KMS-11 (cell line): Measurements from ENCODE around the gene SMPD3.

Source experiments
- H2AFZ ChIP-seq: fragments of 200-600 bp; sonication (generic); 2 replicates; pipeline ENCODE4 v1.6.1; 2016; ENCODE audit warnings: antibody characterized with exemption, mixed run types, low read depth
- H3K27ac ChIP-seq: fragments of 200-600 bp; sonication (generic); 2 replicates; pipeline ENCODE4 v1.6.1; 2016; ENCODE audit warnings: mild to moderate bottlenecking, mixed run types
- H3K27me3 ChIP-seq: fragments of 200-600 bp; sonication (generic); 2 replicates; pipeline ENCODE4 v1.6.1; 2017; ENCODE audit warnings: mild to moderate bottlenecking, low read depth, mixed run types, moderate library complexity; ENCODE audit not compliant: insufficient read depth
- H3K36me3 ChIP-seq: fragments of 200-600 bp; sonication (generic); 2 replicates; pipeline ENCODE4 v1.6.1; 2017; ENCODE audit warnings: mild to moderate bottlenecking, mixed run types; ENCODE audit not compliant: insufficient read depth
- H3K4me1 ChIP-seq: fragments of 200-600 bp; sonication (generic); 2 replicates; pipeline ENCODE4 v1.6.1; 2016; ENCODE audit warnings: mild to moderate bottlenecking, low read depth, mixed run types; ENCODE audit not compliant: poor library complexity, severe bottlenecking
- H3K4me2 ChIP-seq: fragments of 200-600 bp; sonication (generic); 2 replicates; pipeline ENCODE4 v1.7.0; 2016; ENCODE audit warnings: mild to moderate bottlenecking, mixed run types
- H3K4me3 ChIP-seq: fragments of 200-600 bp; sonication (generic); IDR thresholded peaks from 2 replicates; pipeline ENCODE4 v1.6.1; 2017; ENCODE audit warnings: low read depth, low read length, mixed read lengths; ENCODE audit not compliant: insufficient read depth
- H3K79me2 ChIP-seq: fragments of 200-600 bp; sonication (generic); 2 replicates; pipeline ENCODE4 v1.6.1; 2016; ENCODE audit warnings: low read depth, mixed run types; ENCODE audit not compliant: insufficient read depth
- H3K9ac ChIP-seq: fragments of 200-600 bp; sonication (generic); 2 replicates; pipeline ENCODE4 v1.6.1; 2016; ENCODE audit warnings: mild to moderate bottlenecking, mixed run types
- H4K20me1 ChIP-seq: fragments of 200-600 bp; sonication (generic); 2 replicates; pipeline ENCODE4 v1.6.1; 2016; ENCODE audit warnings: mild to moderate bottlenecking, mixed run types; ENCODE audit not compliant: insufficient read depth
- CTCF ChIP-seq: fragments of 200-600 bp; sonication (generic); conservative IDR thresholded peaks from 2 replicates; pipeline ENCODE4 v1.6.1; 2017; ENCODE audit warnings: low read depth, mild to moderate bottlenecking, antibody characterized with exemption, low read length, moderate library complexity, mixed read lengths

Gene SMPD3

DNA sequence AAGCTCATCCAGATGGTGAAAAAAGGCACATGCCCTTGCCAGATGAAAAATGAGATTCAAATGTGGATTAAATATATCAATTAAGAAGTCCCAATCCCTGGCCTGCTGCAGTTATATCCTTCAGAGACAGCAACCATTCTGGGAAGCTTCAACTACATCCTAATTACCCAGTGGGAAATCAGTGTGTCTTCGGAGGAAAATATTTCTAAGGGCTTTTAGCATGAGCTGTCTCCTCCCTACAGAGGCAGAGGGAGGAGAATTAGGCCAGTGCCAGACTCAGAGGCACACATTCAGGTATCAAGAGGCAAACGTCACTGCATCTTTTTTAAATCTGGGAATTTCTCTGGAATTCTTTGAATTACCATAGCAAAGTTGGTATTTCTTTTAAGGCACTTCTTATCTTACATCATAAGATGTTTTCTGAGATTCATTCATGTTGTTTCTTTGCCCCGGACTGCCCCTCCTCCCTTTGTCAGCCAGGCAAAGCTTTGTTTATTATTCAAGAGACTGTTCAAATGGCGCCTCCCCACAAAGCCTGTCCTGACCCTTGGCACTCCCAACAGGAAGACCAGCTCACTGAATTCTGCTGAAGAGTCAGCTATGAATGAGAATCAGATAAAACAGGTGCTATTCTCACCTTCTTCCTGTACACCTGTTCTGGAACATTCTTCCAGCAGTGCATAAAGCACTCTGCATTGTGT is 38.3 kb upstream of the SMPD3 start:
- Histone ChIP-seq H3K4me2 (no peak overlapping the region), H3K36me3 (no peaks in the 10 kb centered on the region), H3K27me3 (no peaks in the 10 kb centered on the region), H3K9ac (no peak overlapping the region), H3K4me3 (no peak overlapping the region), H3K79me2 (no peaks in the 10 kb centered on the region), H2AFZ (no peak overlapping the region), H3K27ac (no peak overlapping the region), H3K4me1 (peaks cover 2% of the 10 kb centered on the region), H4K20me1 (no peaks in the 10 kb centered on the region)
- TF ChIP-seq CTCF, result no peak

GRCh38 chr16:68481636-68482035 is 33.3 kb upstream of the SMPD3 start:
- no peaks in the 10 kb centered on the region for H3K79me2 ChIP-seq
- no peak overlapping the region for H3K4me3 ChIP-seq
- no peak overlapping the region for H2AFZ ChIP-seq
- H3K9ac ChIP-seq, result no peak overlapping the region
- H3K36me3 ChIP-seq, result no peaks in the 10 kb centered on the region
- peaks cover under 1% of the 10 kb centered on the region for H3K4me1 ChIP-seq
- no peaks in the 10 kb centered on the region for H4K20me1 ChIP-seq
- no peak for TF ChIP-seq CTCF
- no peaks in the 10 kb centered on the region for H3K27me3 ChIP-seq
- H3K4me2 ChIP-seq, result no peak overlapping the region
- H3K27ac ChIP-seq, result no peak overlapping the region

DNA sequence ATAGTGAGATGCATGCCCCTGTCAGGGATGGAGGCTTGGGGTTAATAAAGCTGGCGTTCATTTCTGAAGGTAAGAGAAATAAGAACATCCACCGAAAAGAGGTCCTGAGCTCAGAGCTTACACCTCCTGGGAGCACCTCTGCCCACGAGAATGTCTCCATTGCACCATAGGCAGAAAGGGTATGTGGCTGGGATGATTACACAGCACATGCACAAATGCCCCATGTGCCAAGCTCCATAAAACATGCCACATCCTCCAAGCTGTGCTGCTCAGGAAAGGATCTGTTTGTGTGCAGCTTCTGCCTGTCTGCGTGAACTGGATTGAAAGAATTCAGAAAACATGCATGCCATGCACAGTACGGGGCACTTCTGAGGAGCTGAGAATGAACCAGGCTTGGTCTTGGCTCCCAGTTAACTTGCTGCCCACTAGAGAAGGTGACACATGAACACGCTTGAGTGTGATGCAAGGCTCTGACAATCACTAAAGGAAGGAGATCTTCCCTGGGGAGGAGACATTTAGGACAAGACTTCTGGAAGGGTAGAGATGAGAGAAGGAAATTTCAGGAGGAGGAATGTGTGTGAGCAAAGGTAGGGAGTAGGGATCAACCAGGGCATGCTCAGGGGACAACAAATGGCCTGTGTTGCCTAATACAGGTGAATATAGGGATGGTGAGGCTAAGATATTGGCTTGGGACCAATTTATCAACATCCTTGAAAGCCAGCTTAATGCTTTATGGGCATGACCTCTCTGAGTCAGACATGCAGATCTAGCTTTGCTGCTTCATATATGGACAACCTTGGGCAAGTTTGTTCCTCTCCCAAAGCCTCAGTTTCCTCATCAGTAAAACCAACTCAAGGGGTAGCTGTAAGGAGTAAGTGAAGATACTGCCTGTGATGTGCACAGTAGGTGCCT is 32.0 kb upstream of the SMPD3 start:
- Histone ChIP-seq H3K4me1 (no peaks in the 10 kb centered on the region), H3K27me3 (no peaks in the 10 kb centered on the region), H3K4me2 (no peak overlapping the region), H3K4me3 (no peak overlapping the region), H3K27ac (no peak overlapping the region), H3K79me2 (no peaks in the 10 kb centered on the region), H4K20me1 (no peaks in the 10 kb centered on the region), H2AFZ (no peak overlapping the region), H3K9ac (no peak overlapping the region), H3K36me3 (no peaks in the 10 kb centered on the region)
- no peak for TF ChIP-seq CTCF

GRCh38 chr16:68479271-68479670 is 31.0 kb upstream of the SMPD3 start:
- Histone ChIP-seq H3K79me2 (no peaks in the 10 kb centered on the region), H3K4me2 (no peak overlapping the region), H2AFZ (no peak overlapping the region), H3K9ac (no peak overlapping the region), H3K4me1 (no peaks in the 10 kb centered on the region), H3K27me3 (no peaks in the 10 kb centered on the region), H4K20me1 (no peaks in the 10 kb centered on the region), H3K27ac (no peak overlapping the region), H3K4me3 (no peak overlapping the region), H3K36me3 (no peaks in the 10 kb centered on the region)
- no peak for TF ChIP-seq CTCF
